DOHH2 (cell line): ENCODE results near the gene SENP1.

Experiments used
- H3F3A ChIP-seq: fragments of 200-600 bp; sonication (generic), shearing (Covaris generic); 2 replicates; pipeline ENCODE4 v1.6.0; 2016; ENCODE audit warnings: antibody characterized with exemption, mild to moderate bottlenecking; ENCODE audit not compliant: control insufficient read depth, insufficient read depth
- H3K27ac ChIP-seq: fragments of 200-600 bp; sonication (generic); 2 replicates; pipeline ENCODE4 v1.5.1; 2014; ENCODE audit warnings: low read depth, mild to moderate bottlenecking, low read length, moderate library complexity
- H3K27me3 ChIP-seq: fragments of 200-600 bp; sonication (generic); 2 replicates; pipeline ENCODE4 v1.6.1; 2014; ENCODE audit warnings: mild to moderate bottlenecking, low read length, mixed read lengths; ENCODE audit not compliant: control insufficient read depth
- H3K36me3 ChIP-seq: fragments of 200-600 bp; sonication (generic); 2 replicates; pipeline ENCODE4 v1.6.1; 2014; ENCODE audit warnings: mild to moderate bottlenecking, low read length, moderate library complexity, mixed read lengths; ENCODE audit not compliant: control insufficient read depth
- H3K4me1 ChIP-seq: fragments of 200-600 bp; sonication (generic); 2 replicates; pipeline ENCODE4 v1.6.1; 2014; ENCODE audit warnings: mild to moderate bottlenecking, low read length, mixed read lengths; ENCODE audit not compliant: control insufficient read depth
- H3K4me2 ChIP-seq: fragments of 200-600 bp; sonication (generic); 2 replicates; pipeline ENCODE4 v1.6.0; 2014; ENCODE audit warnings: mild to moderate bottlenecking, low read length, moderate library complexity
- H3K4me3 ChIP-seq: fragments of 200-600 bp; sonication (generic); 2 replicates; pipeline ENCODE4 v1.5.1; 2014; ENCODE audit warnings: mild to moderate bottlenecking, low read length, mixed read lengths
- H3K79me2 ChIP-seq: fragments of 200-600 bp; sonication (generic); 2 replicates; pipeline ENCODE4 v1.6.1; 2014; ENCODE audit warnings: mild to moderate bottlenecking, low read length, mixed read lengths; ENCODE audit not compliant: control insufficient read depth
- H3K9me2 ChIP-seq: fragments of 200-600 bp; sonication (generic); replicated peaks from 2 replicates; pipeline ENCODE4 v1.6.1; 2014; ENCODE audit warnings: mild to moderate bottlenecking, low read length, mixed read lengths; ENCODE audit not compliant: control insufficient read depth
- H3K9me3 ChIP-seq: fragments of 200-600 bp; sonication (generic); 2 replicates; pipeline ENCODE4 v1.6.1; 2014; ENCODE audit warnings: antibody characterized with exemption, low read length, mixed read lengths; ENCODE audit not compliant: control insufficient read depth, insufficient read depth
- H4K20me1 ChIP-seq: fragments of 200-600 bp; sonication (generic); 2 replicates; pipeline ENCODE4 v1.6.0; 2014; ENCODE audit warnings: low read depth, mild to moderate bottlenecking, antibody characterized with exemption, low read length, moderate library complexity; ENCODE audit not compliant: control insufficient read depth, insufficient read depth
- EZH2phosphoT487 ChIP-seq: fragments of 200-600 bp; sonication (generic); IDR thresholded peaks from 2 replicates; pipeline ENCODE4 v1.6.1; 2017; ENCODE audit warnings: borderline replicate concordance, mild to moderate bottlenecking, antibody characterized with exemption, low read length, moderate library complexity, mixed read lengths
- TF ChIP-seq, protein P1 (sequence below): fragments of 200-600 bp; sonication (generic); IDR thresholded peaks from one replicate; pipeline ENCODE4 v1.5.1; 2014; ENCODE audit warnings: antibody characterized with exemption, mild to moderate bottlenecking, low read depth, low read length; ENCODE audit not compliant: poor library complexity, severe bottlenecking

SENP1 gene

DNA sequence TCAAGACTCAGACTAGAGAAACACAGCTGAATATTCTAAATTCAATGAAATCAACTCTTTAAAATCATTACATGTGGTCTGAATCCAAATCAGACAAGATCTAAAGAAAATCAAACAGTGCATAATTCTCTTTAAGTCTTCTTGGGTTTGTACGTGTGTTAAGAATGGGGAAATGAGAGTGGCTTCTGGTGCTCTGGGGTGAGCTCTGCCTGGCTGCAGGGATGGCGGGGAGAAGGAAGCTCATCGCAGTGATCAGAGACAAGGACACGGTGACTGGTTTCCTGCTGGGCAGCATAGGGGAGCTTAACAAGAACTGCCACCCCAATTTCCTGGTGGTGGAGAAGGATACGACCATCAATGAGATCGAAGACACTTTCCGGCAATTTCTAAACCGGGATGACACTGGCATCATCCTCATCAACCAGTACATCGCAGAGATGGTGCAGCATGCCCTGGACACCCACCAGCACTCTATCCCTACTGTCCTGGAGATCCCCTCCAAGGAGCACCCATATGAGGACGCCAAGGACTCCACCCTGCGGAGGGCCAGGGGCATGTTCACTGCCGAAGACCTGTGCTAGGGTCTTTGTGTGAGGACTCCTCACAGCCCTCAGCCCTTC, 20.9 kb downstream of the SENP1 start:
- H3K4me3 ChIP-seq, result no peak overlapping the region
- H4K20me1 ChIP-seq, result no peaks in the 10 kb centered on the region
- H3K9me3 ChIP-seq, result no peaks in the 10 kb centered on the region
- peaks cover 8% of the 10 kb centered on the region for H3F3A ChIP-seq
- no peaks in the 10 kb centered on the region for H3K27me3 ChIP-seq
- H3K36me3 ChIP-seq, result peaks cover 85% of the 10 kb centered on the region
- H3K4me1 ChIP-seq, result peaks cover 21% of the 10 kb centered on the region
- no peak for TF ChIP-seq EZH2phosphoT487
- TF ChIP-seq, protein P1, sequence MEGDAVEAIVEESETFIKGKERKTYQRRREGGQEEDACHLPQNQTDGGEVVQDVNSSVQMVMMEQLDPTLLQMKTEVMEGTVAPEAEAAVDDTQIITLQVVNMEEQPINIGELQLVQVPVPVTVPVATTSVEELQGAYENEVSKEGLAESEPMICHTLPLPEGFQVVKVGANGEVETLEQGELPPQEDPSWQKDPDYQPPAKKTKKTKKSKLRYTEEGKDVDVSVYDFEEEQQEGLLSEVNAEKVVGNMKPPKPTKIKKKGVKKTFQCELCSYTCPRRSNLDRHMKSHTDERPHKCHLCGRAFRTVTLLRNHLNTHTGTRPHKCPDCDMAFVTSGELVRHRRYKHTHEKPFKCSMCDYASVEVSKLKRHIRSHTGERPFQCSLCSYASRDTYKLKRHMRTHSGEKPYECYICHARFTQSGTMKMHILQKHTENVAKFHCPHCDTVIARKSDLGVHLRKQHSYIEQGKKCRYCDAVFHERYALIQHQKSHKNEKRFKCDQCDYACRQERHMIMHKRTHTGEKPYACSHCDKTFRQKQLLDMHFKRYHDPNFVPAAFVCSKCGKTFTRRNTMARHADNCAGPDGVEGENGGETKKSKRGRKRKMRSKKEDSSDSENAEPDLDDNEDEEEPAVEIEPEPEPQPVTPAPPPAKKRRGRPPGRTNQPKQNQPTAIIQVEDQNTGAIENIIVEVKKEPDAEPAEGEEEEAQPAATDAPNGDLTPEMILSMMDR, result no peak
- no peak overlapping the region for H3K27ac ChIP-seq
- no peak overlapping the region for H3K4me2 ChIP-seq
- H3K79me2 ChIP-seq, result no peaks in the 10 kb centered on the region
- no peaks in the 10 kb centered on the region for H3K9me2 ChIP-seq

DNA sequence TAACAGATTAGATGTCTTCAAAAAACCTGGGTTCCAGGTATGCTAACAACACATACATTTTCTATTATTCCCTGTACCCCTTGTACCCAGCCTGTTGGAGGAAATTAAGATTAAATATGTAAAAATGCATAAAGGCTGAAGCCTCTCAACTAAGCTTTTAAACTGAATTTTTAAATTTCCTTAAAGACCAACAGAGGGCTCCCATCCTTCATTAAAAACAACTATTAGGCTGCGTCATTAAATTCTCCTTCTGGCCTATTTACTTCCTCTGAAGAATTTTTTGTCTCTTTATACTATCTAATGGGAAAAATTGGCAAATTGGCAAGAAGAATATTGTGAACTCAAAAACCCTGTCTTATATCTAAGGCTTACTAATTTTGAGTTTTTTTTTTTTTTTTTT, 21.8 kb downstream of the SENP1 start:
- H3K36me3 ChIP-seq, result peaks cover 80% of the 10 kb centered on the region
- H3K79me2 ChIP-seq, result no peaks in the 10 kb centered on the region
- no peak overlapping the region for H3K4me2 ChIP-seq
- H3K4me1 ChIP-seq, result peaks cover 13% of the 10 kb centered on the region
- H3K27ac ChIP-seq, result no peak overlapping the region
- peaks cover 4% of the 10 kb centered on the region; the same call in 1 of the 2 replicates for H3F3A ChIP-seq
- no peaks in the 10 kb centered on the region for H4K20me1 ChIP-seq
- H3K9me3 ChIP-seq, result no peaks in the 10 kb centered on the region
- TF ChIP-seq, protein P1, result peak; percentile 39
- TF ChIP-seq EZH2phosphoT487, result no peak
- H3K9me2 ChIP-seq, result no peaks in the 10 kb centered on the region
- H3K27me3 ChIP-seq, result no peaks in the 10 kb centered on the region
- H3K4me3 ChIP-seq, result no peak overlapping the region

DNA sequence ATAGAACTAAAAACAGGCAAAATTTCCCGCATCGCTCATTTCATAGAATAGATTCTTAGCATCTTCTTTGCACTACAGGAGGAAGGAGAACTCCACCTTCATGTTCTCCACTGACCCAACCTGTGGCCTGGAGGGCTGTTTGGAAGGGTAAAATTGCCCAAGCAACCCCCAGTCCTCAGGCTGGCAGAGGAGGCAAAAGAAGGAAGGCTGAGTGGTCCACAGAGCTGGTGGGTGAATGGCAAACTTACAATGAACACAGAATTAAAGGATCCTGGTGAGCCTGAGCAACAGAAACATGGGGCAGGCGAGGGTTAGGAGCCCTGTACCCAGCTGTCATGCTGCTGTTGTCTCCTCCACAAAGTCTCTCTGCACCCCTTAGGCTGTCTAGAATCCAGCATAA, 25.1 kb downstream of the SENP1 start:
- no peak overlapping the region for H3K4me3 ChIP-seq
- H3K4me2 ChIP-seq, result no peak overlapping the region
- no peaks in the 10 kb centered on the region for H3F3A ChIP-seq
- H4K20me1 ChIP-seq, result no peaks in the 10 kb centered on the region
- H3K9me2 ChIP-seq, result no peaks in the 10 kb centered on the region
- no peak overlapping the region for H3K27ac ChIP-seq
- peaks cover 10% of the 10 kb centered on the region for H3K4me1 ChIP-seq
- no peaks in the 10 kb centered on the region for H3K79me2 ChIP-seq
- no peaks in the 10 kb centered on the region for H3K9me3 ChIP-seq
- TF ChIP-seq, protein P1, result no peak
- no peaks in the 10 kb centered on the region for H3K27me3 ChIP-seq
- peaks cover 69% of the 10 kb centered on the region for H3K36me3 ChIP-seq
